ENCODE data around the gene RNF207.

Gene RNF207

DNA sequence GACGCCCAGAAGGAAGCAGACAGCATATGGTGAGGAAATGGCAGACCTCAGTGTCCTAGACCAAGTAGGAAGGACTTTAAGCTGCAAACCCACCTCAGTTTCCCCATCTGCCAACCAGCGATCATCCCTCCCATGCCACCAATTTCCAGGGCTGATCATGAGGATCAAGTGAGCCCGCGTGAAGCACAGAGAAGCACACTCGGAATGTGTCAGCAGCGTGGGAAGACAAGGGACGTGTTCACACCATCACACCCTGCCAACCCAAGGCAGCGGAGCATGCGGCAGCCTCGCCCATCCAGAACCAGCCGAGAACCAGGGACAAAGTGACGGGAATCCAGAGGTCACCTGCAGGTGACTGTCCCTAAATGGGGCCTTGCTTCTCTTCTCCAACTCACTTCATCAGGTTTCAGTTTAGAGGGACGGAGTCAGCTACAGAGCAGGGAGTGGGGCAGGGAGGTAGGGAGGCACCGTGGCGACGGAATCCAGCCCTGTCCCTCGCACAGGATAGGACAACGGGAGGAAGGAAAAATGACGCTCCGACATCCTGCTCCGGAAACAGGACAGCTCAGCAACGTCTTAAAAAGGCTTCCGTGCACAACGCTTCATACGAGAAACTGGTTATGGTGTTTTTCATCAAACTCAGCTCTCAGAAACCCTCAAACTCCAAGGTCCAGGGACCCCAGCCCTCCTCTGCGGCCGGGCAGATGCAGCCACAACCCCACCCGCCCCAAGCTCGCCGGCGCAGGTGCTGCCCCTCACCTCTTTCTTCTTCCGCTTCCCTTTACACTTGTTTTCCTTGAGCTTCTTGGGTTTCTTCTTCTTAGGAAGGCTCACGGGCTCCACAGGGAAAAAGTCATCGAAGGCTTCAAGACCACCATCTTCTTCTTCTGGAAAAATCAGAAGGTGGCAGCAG lies 38.3 kb upstream of the RNF207 start:
- Mint-ChIP-seq H3K27me3 (peaks cover 8% of the 10 kb centered on the region), H3K36me3 (ENCODE audit: low read depth) (no peaks in the 10 kb centered on the region), H3K9me3 (no peaks in the 10 kb centered on the region), H3K4me1 (ENCODE audit: low read depth) (no peaks in the 10 kb centered on the region), H3K4me3 (no peak overlapping the region), H3K27ac (no peak overlapping the region)

DNA sequence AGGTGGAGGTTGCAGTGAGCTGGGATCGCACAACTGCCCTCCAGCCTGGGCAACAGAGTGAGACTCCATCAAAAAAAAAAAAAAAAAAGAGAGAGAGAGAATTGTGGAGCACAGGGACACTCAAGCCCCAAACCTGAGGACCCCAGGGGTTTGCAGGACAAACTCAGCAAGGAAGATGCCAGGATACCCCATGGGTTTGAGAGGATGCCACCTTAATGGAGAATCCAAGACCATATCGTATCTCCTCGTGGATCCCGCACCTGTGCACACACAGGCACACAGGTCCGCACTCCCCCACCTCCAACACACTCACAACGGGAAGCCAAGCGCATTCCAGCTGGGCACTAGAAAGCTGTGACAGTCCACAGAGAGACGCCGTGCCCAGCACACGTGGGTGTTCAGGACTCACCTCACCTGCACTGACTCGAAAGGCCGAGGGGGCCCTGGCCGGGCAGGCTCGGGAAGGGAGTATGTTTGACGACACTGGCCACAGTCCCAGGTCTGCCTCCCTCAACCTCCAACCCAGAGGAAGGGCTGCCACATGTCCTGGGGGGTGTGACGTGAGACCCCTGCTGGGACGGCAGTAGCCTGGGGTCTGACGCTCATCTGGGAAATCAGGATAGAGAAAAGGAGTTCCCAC lies 36.9 kb upstream of the RNF207 start:
- Mint-ChIP-seq H3K36me3 (ENCODE audit: low read depth) (no peaks in the 10 kb centered on the region), H3K4me1 (ENCODE audit: low read depth) (no peaks in the 10 kb centered on the region), H3K27ac (no peak overlapping the region), H3K27me3 (peaks cover 5% of the 10 kb centered on the region), H3K9me3 (no peaks in the 10 kb centered on the region), H3K4me3 (no peak overlapping the region)

DNA sequence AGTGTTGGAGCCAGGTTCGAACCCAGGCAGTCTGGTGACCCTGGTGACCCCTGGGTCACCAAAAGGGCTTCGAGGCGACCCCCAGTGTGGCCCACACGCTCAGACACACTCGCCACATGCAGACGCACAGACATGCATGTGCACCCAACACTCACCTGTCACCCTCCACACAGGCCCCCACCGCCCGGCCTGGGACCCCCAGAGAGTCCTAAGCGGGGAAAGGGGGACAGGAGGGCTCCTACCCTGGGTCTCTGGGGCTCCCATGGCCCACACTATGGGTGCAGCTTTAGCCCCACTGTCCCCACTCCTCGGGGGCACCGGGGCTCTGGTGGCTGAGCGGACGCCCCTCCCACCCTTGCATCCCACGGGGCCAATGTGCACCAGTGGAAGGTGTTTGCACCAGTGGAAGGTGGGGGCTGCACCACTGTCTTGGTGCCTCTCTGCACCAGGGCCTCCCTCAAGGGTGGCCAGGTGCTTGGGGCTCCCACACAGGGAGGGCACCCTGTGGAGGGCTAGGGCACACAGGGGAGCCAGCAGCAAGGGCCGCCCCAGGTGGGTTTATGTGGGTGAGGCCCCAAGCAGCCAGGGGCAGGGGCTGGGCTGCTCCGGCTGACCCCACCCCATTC lies 35.7 kb upstream of the RNF207 start:
- Mint-ChIP-seq H3K9me3 (no peaks in the 10 kb centered on the region), H3K4me1 (ENCODE audit: low read depth) (no peaks in the 10 kb centered on the region), H3K27ac (no peak overlapping the region), H3K36me3 (ENCODE audit: low read depth) (no peaks in the 10 kb centered on the region), H3K27me3 (peaks cover 5% of the 10 kb centered on the region), H3K4me3 (no peak overlapping the region)

DNA sequence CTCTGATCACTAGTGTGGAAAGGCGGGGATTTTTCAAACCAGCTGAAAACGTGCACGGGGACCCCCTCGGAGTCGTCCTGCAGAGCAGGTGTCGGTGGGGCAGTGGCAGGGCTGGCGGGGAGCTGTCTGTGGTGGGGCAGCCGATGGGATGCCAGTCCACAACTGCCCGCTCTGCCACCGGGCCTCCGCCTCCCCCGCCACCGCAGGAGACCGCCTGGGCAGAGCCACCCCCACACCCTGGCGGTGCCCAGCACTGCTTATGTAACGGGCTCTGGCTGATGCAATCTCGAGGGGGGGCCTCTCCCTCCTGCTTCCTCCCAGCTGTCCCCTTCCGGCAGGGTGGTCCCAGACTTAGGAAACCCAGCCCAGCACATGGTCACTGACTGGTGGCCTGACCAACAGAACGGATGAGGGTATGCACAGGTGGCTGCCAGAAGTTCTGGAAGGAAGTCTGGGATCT lies 35.1 kb upstream of the RNF207 start:
- no peak overlapping the region for H3K27ac Mint-ChIP-seq
- peaks cover 5% of the 10 kb centered on the region for H3K27me3 Mint-ChIP-seq
- H3K4me1 Mint-ChIP-seq (ENCODE audit: low read depth), result no peaks in the 10 kb centered on the region
- H3K4me3 Mint-ChIP-seq, result no peak overlapping the region
- H3K9me3 Mint-ChIP-seq, result no peaks in the 10 kb centered on the region
- H3K36me3 Mint-ChIP-seq (ENCODE audit: low read depth), result no peaks in the 10 kb centered on the region

DNA sequence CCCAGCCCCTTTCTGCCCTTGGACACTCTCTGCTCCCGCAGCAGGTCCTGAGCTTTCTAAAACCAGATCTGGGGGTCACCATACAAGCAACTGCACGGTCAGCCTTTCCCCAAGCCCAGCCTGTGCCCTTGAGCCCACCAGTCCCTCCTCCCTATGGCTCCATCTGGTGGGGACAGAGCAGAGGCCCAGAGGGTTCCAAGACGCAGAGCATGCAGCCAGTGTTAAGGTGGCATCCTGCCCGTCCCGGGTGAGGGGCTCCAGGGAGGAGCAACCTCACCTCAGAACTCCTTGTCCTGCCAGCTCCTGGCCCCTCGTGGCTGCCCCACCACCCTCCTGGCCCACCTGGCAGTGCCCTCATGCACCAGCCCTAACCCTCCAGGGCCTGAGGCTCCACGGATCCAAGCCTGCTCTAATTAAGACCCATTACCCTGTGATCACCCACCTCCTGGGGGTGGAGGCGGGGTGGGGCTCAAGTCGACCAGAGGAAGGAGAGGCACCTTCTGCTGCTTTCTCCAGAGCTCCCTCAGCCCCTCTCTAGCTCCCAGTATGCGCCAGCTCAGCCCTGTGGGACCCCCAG lies 34.3 kb upstream of the RNF207 start:
- no peaks in the 10 kb centered on the region for H3K9me3 Mint-ChIP-seq
- no peak overlapping the region for H3K27ac Mint-ChIP-seq
- H3K36me3 Mint-ChIP-seq (ENCODE audit: low read depth), result no peaks in the 10 kb centered on the region
- no peak overlapping the region for H3K4me3 Mint-ChIP-seq
- H3K4me1 Mint-ChIP-seq (ENCODE audit: low read depth), result no peaks in the 10 kb centered on the region
- H3K27me3 Mint-ChIP-seq, result peaks cover 5% of the 10 kb centered on the region

DNA sequence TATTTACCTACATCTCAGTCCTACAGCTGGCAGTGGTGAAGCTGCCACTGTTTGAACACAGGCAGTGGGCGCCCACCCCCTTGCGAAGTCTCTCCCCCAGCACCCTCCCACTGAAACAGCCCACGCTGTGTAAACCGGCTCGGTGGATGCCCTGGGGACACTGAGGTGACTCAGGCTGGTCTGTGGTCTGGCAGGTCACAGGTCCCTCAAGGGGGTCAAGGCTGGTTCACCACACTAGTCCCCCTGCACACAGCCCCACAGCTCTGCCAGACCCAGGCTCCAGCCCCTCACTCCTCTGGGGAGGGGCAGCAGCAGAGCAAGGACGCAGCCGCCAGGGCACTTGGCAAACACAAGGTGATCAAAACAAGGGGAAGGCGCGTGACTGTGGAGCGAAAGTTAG lies 33.4 kb upstream of the RNF207 start:
- H3K9me3 Mint-ChIP-seq, result no peaks in the 10 kb centered on the region
- peaks cover 4% of the 10 kb centered on the region for H3K4me1 Mint-ChIP-seq (ENCODE audit: low read depth)
- H3K4me3 Mint-ChIP-seq, result no peak overlapping the region
- H3K27ac Mint-ChIP-seq, result no peak overlapping the region
- H3K36me3 Mint-ChIP-seq (ENCODE audit: low read depth), result no peaks in the 10 kb centered on the region
- H3K27me3 Mint-ChIP-seq, result peaks cover 13% of the 10 kb centered on the region

DNA sequence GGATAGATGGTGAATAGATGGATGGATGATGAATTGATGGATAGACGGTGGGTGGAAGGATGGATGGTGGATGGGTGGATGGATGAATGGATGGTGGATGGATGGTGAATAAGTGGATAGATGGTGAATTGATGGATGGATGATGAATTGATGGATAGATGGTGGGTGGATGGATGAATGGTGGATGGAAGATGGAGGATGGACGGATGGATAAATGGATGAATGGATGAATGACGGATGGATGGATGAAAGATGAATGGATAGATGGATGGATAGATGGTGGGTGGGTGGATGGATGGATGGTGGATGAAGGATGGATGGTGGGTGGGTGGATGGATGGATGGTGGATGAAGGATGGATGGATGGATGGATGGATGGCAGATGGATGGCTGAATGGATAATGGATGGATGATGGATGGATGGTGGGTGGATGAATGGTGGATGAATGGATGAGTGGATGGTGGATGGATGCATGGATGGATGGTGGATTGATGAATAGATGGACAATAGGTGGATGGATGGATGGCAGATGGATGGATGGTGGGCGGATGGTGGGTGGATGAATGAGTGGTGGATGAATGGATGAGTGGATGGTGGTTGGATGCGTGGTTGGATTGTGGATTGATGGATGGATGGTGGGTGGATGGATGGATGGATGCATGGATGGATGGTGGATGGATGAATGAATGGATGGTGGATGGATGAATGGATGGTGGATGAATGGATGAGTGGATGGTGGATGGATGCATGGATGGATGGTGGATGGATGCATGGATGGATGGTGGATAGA lies 31.1 kb upstream of the RNF207 start:
- Mint-ChIP-seq H3K4me3 (no peak overlapping the region), H3K36me3 (ENCODE audit: low read depth) (no peaks in the 10 kb centered on the region), H3K4me1 (ENCODE audit: low read depth) (peaks cover 11% of the 10 kb centered on the region), H3K27me3 (peaks cover 29% of the 10 kb centered on the region), H3K27ac (no peak overlapping the region), H3K9me3 (no peaks in the 10 kb centered on the region)

DNA sequence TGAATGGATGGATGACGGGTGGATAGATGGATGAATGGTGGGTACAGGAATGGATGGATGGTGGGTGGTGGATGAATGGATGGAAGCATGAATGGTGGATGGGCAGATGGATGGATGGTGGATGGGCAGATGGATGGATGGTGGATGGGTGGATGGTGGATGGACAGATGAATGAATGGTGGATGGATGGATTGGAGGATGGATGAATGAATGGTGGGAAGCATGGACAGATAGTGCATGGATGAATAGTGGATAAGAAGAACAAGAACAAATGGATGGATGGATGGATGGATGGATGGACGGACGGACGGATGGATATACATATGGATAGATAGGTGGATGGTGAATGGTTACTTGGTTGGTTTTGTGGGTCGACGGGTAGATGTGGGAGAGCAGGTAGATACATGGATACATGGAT lies 30.5 kb upstream of the RNF207 start:
- Mint-ChIP-seq H3K36me3 (ENCODE audit: low read depth) (no peaks in the 10 kb centered on the region), H3K27ac (no peak overlapping the region), H3K27me3 (peaks cover 29% of the 10 kb centered on the region), H3K9me3 (no peaks in the 10 kb centered on the region), H3K4me1 (ENCODE audit: low read depth) (peaks cover 11% of the 10 kb centered on the region), H3K4me3 (no peak overlapping the region)

DNA sequence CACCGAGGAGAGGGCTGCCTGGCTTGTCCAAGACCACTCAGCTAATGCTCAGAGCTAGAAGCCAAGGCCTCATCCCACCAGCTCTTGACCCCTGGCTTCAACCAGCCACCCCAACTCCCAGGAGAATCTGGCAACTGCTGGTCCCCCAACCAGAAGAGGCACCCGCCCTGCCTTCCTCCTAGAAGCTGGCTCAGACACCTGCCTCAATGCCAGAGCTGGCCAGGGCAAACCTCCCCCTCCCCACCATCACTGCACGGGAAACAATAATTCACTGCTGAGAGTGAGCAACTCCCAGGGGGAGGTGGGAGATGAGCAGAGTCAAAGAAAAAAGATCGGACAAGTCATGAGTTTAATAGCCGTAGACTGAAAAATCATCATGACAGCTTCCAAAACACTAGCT lies 29.1 kb upstream of the RNF207 start:
- Mint-ChIP-seq H3K4me1 (ENCODE audit: low read depth) (peaks cover 24% of the 10 kb centered on the region), H3K9me3 (no peaks in the 10 kb centered on the region), H3K4me3 (no peak overlapping the region), H3K27ac (no peak overlapping the region), H3K27me3 (peaks cover 37% of the 10 kb centered on the region), H3K36me3 (ENCODE audit: low read depth) (no peaks in the 10 kb centered on the region)

DNA sequence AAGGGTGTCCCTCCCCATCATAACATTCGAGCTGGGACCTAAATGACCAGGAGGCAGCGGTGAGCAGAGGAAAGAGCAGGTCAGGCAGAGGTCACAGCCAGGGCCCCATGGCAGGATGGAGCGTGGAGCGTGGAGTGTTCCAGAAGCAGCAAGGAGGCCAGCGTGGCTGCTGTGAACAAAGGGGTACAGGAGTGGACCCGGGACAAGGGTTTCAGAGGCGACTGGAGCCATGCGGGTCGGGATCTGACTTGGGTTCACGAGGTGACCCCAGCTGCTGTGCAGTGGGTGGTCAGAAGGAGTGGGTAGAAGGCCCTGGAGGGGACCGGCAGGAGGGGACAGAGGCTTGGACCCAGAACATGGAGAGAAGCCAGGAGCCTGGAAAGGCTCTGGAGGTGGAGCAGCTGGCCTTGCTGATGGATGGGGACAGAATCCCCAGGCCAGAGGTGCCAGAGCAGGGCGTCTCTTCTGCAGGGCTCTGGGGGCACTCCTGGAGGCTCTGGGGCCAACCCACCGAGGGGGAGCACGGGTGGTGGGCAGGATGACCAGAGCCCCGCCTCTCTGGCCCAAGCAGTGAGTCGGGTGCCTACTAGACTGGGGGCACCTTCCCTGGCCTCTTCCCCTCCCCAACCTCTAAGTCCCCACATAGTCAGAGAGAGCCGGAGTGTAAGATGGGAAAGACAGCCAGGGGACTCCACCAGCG lies 28.1 kb upstream of the RNF207 start:
- Mint-ChIP-seq H3K36me3 (ENCODE audit: low read depth) (peaks cover 1% of the 10 kb centered on the region), H3K4me3 (no peak overlapping the region)

DNA sequence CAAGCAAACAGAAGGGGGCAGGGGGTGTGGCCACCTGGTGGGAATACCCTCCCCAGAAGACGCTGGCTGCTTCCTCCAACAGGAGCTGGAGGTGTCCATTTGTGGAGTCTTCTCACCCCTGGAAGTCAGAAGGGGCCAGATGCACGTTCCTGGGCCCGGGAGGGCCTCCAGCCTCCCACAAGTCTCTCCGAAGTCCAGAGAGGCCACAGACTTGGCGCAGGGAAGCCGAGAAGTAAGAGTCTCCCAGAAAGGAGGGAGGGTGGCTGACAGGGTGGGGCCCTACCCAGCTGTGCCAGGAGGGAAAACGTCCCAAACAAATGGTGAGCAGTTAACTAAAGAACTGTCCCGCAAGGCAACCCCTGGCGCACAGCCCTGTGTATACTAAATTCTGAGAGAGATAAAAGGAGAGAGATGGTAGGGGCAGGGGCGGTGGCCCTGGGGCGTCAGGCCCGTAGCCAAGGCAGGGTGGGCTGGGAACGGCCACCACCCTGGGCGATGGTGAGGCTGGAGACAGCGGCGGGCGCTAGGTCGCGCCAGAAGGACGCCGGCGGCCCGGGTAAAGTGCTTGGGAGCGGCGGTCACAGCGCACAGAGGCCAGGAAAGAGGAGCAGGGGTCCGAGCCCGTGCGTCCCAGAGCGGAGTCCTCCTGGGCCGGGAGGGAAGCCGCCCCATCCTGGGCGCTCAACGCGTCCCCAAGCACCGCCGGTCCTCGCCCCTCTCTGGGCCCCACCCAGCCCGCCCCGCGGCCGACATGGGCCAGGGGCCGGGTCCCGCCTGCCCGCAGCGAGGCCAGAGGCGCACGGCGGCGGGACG lies 27.0 kb upstream of the RNF207 start:
- peaks cover 35% of the 10 kb centered on the region for H3K4me1 Mint-ChIP-seq (ENCODE audit: low read depth)
- H3K4me3 Mint-ChIP-seq, result peak overlapping the region; percentile 35
- no peaks in the 10 kb centered on the region for H3K9me3 Mint-ChIP-seq
- no peak overlapping the region for H3K27ac Mint-ChIP-seq
- H3K36me3 Mint-ChIP-seq (ENCODE audit: low read depth), result peaks cover 3% of the 10 kb centered on the region
- H3K27me3 Mint-ChIP-seq, result peaks cover 39% of the 10 kb centered on the region

More for the DNA sequence above, 28.1 kb upstream of the RNF207 start:
- no peaks in the 10 kb centered on the region for H3K9me3 Mint-ChIP-seq
- peaks cover 26% of the 10 kb centered on the region for H3K4me1 Mint-ChIP-seq (ENCODE audit: low read depth)
- H3K27me3 Mint-ChIP-seq, result peaks cover 39% of the 10 kb centered on the region
- no peak overlapping the region for H3K27ac Mint-ChIP-seq

DNA sequence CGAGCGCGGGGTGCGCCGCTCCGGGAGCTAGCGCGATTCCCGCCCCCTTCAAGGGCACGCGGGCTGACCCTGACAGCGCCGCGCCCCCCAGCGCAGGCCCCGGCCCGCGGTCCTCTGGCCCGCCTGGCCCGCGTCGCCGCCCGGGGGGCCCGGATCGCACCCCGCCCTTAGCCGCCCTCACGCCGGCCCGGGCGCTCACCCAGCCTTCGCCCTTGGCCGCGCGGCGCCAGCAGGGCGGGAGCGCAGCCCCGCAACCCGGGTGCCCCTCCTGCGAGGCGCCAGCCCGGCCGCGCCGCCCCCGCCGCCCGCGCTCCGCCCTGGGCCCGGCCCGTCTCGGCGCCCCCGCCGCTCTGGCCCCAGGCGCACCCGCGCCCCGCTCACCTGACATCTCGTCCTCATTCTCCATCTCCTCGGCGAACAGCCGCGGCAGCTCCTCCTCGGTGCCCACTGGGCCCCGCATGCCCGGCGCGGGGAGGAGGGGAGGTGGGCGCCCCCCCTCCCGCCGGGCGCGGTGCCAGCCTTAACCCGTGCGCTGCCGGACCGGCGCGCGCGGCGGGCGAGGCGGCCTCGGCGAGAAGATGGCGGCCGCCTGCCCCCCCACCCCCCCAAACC lies 26.2 kb upstream of the RNF207 start:
- H3K27me3 Mint-ChIP-seq, result peaks cover 39% of the 10 kb centered on the region
- H3K27ac Mint-ChIP-seq, result no peak overlapping the region
- H3K4me3 Mint-ChIP-seq, result no peak overlapping the region
- H3K4me1 Mint-ChIP-seq (ENCODE audit: low read depth), result peaks cover 36% of the 10 kb centered on the region
- H3K36me3 Mint-ChIP-seq (ENCODE audit: low read depth), result peaks cover 9% of the 10 kb centered on the region
- no peaks in the 10 kb centered on the region for H3K9me3 Mint-ChIP-seq

DNA sequence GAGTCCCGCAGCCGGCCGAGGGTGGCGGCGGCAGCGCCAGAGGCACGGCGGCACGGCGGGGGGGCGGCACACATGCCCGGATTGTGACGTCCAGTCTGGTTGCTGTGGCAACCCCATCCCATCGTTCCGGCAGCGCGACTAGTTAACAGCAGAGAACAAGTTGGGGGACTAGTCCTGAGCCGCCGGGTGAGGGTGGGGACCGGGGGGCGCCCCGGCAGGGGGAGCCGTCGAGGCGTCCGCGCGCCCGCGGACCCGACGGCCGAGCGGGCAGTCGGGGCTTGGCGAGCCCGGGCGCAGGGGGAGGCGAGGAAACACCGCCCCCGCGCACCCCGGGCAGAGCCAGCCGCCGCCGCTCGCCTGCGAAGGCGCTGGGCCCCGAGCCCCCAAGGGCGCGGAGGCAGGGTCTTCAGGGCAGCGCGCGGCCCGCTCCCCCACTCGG lies 25.6 kb upstream of the RNF207 start, which contains the start of gene CHD5:
TSS of gene CHD5 (minus strand) at position 54 of the 439 bp plus-strand sequence. CDS start 298 bp downstream, outside the sequence.
- Mint-ChIP-seq H3K4me3 (peak within 1 kb of the TSS; percentile 39), H3K27ac (no peak within 1 kb of the TSS), H3K27me3 (peaks cover 39% of the 10 kb centered on the region), H3K4me1 (ENCODE audit: low read depth) (peaks cover 41% of the 10 kb centered on the region), H3K9me3 (no peaks in the 10 kb centered on the region), H3K36me3 (ENCODE audit: low read depth) (peaks cover 16% of the 10 kb centered on the region)

Data from stimulated activated naive CD8-positive, alpha-beta T cell treated with anti-CD3 and anti-CD28 coated beads, Interleukin-15, Interleukin-2, amounts not matched to agents 100 ng/mL and 50 ng/mL, for 24 hours (primary cell).